KMS-11 (cell line): ENCODE results near the gene ARFGAP3.

Experiments used
- H2AFZ ChIP-seq: fragments of 200-600 bp; sonication (generic); 2 replicates; pipeline ENCODE4 v1.6.1; 2016; ENCODE audit warnings: antibody characterized with exemption, mixed run types, low read depth
- H3K27ac ChIP-seq: fragments of 200-600 bp; sonication (generic); 2 replicates; pipeline ENCODE4 v1.6.1; 2016; ENCODE audit warnings: mild to moderate bottlenecking, mixed run types
- H3K27me3 ChIP-seq: fragments of 200-600 bp; sonication (generic); 2 replicates; pipeline ENCODE4 v1.6.1; 2017; ENCODE audit warnings: mild to moderate bottlenecking, low read depth, mixed run types, moderate library complexity; ENCODE audit not compliant: insufficient read depth
- H3K36me3 ChIP-seq: fragments of 200-600 bp; sonication (generic); 2 replicates; pipeline ENCODE4 v1.6.1; 2017; ENCODE audit warnings: mild to moderate bottlenecking, mixed run types; ENCODE audit not compliant: insufficient read depth
- H3K4me1 ChIP-seq: fragments of 200-600 bp; sonication (generic); 2 replicates; pipeline ENCODE4 v1.6.1; 2016; ENCODE audit warnings: mild to moderate bottlenecking, low read depth, mixed run types; ENCODE audit not compliant: poor library complexity, severe bottlenecking
- H3K4me2 ChIP-seq: fragments of 200-600 bp; sonication (generic); 2 replicates; pipeline ENCODE4 v1.7.0; 2016; ENCODE audit warnings: mild to moderate bottlenecking, mixed run types
- H3K4me3 ChIP-seq: fragments of 200-600 bp; sonication (generic); IDR thresholded peaks from 2 replicates; pipeline ENCODE4 v1.6.1; 2017; ENCODE audit warnings: low read depth, low read length, mixed read lengths; ENCODE audit not compliant: insufficient read depth
- H3K79me2 ChIP-seq: fragments of 200-600 bp; sonication (generic); 2 replicates; pipeline ENCODE4 v1.6.1; 2016; ENCODE audit warnings: low read depth, mixed run types; ENCODE audit not compliant: insufficient read depth
- H3K9ac ChIP-seq: fragments of 200-600 bp; sonication (generic); 2 replicates; pipeline ENCODE4 v1.6.1; 2016; ENCODE audit warnings: mild to moderate bottlenecking, mixed run types
- H4K20me1 ChIP-seq: fragments of 200-600 bp; sonication (generic); 2 replicates; pipeline ENCODE4 v1.6.1; 2016; ENCODE audit warnings: mild to moderate bottlenecking, mixed run types; ENCODE audit not compliant: insufficient read depth
- CTCF ChIP-seq: fragments of 200-600 bp; sonication (generic); conservative IDR thresholded peaks from 2 replicates; pipeline ENCODE4 v1.6.1; 2017; ENCODE audit warnings: low read depth, mild to moderate bottlenecking, antibody characterized with exemption, low read length, moderate library complexity, mixed read lengths

ARFGAP3 gene

GRCh38 chr22:42891696-42892095 lies 34.6 kb upstream of the ARFGAP3 start:
- Histone ChIP-seq H3K4me3 (no peak overlapping the region), H3K27me3 (no peaks in the 10 kb centered on the region), H4K20me1 (no peaks in the 10 kb centered on the region), H2AFZ (no peak overlapping the region), H3K79me2 (no peaks in the 10 kb centered on the region), H3K36me3 (no peaks in the 10 kb centered on the region), H3K4me2 (no peak overlapping the region), H3K4me1 (no peaks in the 10 kb centered on the region), H3K9ac (no peak overlapping the region), H3K27ac (no peak overlapping the region)
- TF ChIP-seq CTCF = no peak

- H3K36me3 ChIP-seq = no peaks in the 10 kb centered on the region
These were observed 33.9 kb upstream of the ARFGAP3 start for GRCh38 chr22:42891008-42891407.

GRCh38 chr22:42889304-42889703 lies 32.2 kb upstream of the ARFGAP3 start:
- Histone ChIP-seq H3K4me2 (no peak overlapping the region), H3K27ac (no peak overlapping the region), H3K36me3 (no peaks in the 10 kb centered on the region), H4K20me1 (no peaks in the 10 kb centered on the region), H2AFZ (no peak overlapping the region), H3K4me1 (no peaks in the 10 kb centered on the region), H3K27me3 (no peaks in the 10 kb centered on the region), H3K4me3 (no peak overlapping the region), H3K79me2 (no peaks in the 10 kb centered on the region), H3K9ac (no peak overlapping the region)
- TF ChIP-seq CTCF = no peak

More at GRCh38 chr22:42891008-42891407, 33.9 kb upstream of the ARFGAP3 start:
- Histone ChIP-seq H3K79me2 (no peaks in the 10 kb centered on the region), H2AFZ (no peak overlapping the region), H3K4me1 (no peaks in the 10 kb centered on the region), H3K9ac (no peak overlapping the region), H3K4me2 (no peak overlapping the region), H3K27ac (no peak overlapping the region), H4K20me1 (no peaks in the 10 kb centered on the region), H3K27me3 (no peaks in the 10 kb centered on the region), H3K4me3 (no peak overlapping the region)
- no peak for TF ChIP-seq CTCF

GRCh38 chr22:42887523-42888507 lies 30.7 kb upstream of the ARFGAP3 start:
- TF ChIP-seq CTCF = no peak
- no peak overlapping the region for H3K9ac ChIP-seq
- no peak overlapping the region for H3K4me3 ChIP-seq
- no peak overlapping the region for H2AFZ ChIP-seq
- H3K4me2 ChIP-seq = no peak overlapping the region
- H3K79me2 ChIP-seq = no peaks in the 10 kb centered on the region
- no peak overlapping the region for H3K27ac ChIP-seq
- H3K27me3 ChIP-seq = no peaks in the 10 kb centered on the region
- no peaks in the 10 kb centered on the region for H4K20me1 ChIP-seq
- no peaks in the 10 kb centered on the region for H3K36me3 ChIP-seq
- H3K4me1 ChIP-seq = no peaks in the 10 kb centered on the region
